ENCODE data around the gene HMCN1.

HMCN1 gene

DNA sequence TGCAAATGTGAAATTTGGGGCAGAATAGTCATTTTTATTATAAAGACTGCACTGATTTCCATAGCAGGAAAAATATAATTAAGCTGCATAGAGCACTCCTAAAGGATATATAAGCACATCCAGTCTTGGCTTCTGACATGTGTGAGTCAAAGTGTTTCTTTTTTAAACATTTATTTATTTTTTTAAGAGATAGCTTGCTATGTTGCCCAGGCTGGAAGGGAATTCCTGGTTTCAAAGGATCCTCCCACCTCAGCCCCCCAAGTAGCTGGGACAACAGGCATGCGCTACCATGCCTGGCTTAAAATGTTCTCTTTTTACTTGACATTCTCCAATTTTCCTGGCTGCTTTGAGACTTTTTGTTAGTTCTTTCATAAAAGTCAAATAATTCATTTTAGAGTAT, 126.1 kb downstream of the HMCN1 start:
- DNase-seq: no peak

DNA sequence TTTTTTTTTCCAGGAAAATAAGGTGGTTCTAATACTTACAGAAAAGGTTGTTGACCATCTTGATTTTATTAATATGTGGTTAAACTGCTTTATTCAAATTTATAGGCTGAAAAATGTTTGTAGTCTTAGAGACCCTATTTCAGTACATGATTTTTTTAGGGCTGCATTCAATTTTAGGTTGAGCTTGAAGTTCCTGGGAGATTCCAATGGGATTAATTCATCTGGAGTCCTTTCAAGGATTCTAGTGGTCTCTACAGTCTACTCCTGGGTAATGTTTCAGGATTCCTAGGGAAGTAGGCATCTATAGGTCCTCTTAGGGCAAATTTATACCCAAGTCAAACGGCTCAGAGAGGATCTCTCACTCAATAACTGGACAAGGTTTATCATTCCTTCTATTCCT, 126.7 kb downstream of the HMCN1 start:
- DNase-seq: no peak

DNA sequence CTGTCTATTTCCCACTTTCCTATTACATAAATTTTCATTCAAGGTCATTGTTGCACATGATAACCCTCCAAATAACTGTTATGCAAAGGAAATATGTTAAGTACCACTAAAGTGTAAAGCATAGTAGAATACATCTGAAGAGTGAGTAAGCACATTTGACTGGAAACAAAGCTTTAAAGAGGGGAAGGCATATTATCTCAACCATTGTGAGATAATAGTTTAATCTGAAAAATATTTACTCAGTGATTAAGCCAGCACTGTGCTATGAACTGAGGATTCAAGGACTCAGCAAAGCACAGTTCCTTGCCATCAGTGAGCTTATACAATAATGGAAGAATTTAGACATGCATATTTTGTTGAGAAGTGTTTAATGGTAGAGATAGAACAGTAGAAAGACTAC, 127.4 kb downstream of the HMCN1 start:
- peak in 1 of 2 experiments; percentile 16 for DNase-seq

DNA sequence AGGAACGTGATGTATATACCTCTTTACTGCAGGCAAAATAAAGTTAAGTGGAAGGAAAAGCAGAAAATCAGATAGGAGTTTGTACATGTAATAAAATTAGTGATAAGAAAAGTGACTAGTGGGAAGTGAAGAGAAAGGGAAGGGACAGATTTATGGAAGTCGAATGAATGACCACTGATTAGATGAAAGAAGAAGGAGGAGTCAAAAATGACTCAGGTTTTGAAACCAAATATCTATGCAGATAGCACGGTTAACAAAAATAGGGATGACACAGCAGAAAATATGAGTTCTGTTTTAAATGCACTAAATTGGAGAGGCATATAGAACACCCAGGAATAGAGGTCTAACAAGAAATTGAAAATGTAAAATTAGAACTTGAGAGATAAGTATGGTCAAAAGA, 128.0 kb downstream of the HMCN1 start:
- DNase-seq: no peak

DNA sequence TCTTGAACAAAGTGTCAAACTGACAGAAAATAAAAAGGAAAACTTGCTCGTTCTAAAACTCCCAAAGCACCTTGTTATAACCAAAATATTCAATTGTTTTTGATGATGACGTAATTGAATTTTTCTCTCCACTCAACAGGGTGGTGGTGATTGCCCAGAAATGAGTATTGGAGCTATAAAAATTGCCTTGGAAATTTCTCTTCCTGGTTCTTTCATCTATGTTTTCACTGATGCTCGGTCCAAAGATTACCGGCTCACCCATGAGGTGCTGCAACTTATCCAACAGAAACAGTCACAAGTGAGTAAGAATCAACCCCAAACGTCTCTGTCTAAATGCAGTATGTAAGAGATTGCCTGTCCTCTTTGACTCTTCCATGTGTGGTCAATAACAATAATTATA, 130.1 kb downstream of the HMCN1 start:
- DNase-seq: no peak

DNA sequence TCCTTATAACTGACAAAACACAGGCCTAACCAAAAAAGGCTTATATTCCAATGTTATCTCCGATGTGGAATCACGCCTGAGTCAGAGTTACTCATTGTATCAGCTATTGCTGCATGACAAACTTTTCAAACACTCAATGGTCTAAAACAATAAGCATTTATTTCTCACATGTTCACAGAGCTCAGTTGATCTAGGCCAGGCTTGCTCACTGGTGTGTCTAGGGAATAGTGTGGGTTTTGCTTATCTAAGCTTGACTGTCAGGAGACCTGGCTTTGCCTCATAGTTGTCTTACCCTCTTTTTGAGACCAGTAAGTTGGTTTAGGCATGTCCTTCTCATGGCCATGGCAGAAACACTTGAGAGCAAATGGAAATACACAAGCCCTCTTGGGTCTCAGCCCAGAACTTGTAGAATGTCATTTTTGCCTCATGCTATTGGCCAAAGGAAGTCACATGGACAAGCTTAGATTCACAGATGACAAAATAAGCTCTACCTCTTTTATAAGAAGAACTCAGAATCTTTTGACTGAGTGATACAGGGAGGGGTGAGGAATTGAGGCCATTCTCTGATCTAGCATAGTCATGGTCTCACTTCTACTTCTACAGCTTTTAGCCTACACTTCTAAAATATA, 130.8 kb downstream of the HMCN1 start:
- no peak for DNase-seq

DNA sequence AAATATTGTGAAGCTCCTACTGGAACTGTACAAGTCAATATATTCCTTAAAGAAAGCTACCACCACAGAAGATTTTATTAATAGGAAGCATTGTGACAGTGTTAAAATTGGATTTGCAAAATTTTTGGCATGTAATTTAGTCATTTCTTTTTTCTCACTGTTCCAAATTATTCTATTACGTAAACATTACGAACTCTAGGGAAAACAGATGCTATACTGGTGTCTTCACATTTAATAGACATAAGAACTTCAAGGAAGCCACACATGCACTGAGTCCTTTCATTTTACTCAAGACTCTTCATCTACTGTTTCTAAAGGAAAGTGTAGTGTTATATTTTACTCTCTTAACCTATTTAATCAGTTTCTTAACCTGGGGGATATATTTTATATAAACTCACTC, 135.4 kb downstream of the HMCN1 start:
- DNase-seq: no peak

DNA sequence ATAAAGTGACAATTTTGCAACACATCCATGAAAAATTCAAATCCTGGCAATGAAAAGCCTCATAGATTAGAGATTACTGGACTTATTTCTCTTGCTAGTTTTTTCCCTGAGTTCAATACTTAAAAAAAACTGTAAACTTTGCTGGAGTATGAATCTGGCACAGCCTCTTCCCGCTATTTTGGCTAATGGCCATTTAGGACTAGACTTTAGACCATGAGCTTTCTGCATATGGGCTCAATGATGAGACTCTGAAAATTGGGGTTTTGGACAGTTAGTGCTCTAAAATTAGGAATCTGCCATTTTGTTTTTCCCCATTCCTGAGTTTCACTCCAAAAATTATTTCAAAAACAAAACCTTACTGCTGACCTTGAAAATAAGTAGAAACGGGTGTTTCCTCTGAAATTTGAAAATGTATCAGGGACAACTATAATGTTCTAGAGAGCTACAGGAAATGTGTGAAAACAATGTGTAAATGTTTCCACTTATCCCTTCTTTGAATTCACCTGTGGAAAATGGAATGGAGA, 137.5 kb downstream of the HMCN1 start:
- no peak for DNase-seq

DNA sequence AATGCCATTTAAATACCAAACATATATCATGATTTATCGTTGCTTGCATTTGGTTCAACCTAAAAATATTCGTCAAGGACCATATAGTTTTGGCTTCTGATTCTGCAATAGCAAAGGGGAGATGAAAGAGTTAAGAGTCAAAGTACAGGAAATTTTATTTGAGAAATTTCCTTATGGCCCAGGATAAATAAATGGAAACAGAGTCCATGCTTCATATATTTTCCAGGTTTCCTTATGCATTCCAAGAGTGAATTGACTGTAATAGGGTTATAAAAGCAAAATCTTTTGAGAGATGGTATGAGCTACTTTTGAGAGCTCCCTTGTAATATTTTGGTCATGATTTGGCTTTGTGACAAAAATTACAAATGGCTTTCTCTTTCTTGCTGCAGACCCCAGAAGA, 140.1 kb downstream of the HMCN1 start:
- DNase-seq: no peak

DNA sequence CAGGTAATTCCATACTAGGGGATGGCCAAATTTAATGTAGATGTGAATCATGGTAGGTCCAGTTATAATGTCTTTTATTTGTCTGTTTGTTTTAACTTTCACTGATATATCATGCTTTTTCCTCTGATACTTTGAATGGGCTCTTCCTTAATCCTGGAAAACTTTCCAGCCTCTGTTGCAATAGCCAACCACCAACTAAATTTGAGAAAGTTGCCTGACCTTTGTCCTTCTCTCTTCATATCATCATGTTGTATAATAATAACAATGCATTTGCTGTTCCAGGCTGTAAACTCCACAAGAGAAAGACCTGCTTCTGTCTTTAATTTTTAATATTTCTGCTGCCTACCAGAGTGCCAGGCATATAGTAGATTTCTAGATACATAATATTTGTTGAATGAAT, 146.1 kb downstream of the HMCN1 start:
- DNase-seq: no peak

DNA sequence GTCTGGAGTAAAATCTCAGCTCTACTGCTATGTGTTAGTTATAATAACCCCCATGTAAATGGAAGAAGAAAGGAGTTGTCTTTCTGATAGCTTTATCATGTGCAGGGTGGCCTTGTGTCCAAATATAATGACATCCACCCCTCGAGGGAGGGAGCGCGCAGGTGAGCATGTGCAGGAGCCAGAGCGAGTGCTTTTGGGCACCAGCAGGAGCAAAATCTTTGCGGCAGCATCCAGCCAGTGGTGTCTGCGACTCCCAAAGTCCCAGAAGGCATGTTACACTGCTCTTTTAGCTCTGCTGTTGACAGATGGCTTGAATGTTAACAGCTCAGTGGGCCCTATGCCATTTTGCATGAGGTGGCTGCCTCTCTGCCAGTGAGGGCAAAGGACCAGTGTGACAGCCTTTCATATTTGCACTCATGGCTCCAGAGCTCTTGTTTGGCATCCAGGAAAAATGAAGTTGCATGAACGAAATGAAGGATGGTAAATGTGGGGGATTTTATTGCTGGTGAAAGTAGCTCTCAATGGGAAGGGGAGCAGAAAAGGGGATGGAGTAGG, 146.7 kb downstream of the HMCN1 start:
- no peak for DNase-seq

DNA sequence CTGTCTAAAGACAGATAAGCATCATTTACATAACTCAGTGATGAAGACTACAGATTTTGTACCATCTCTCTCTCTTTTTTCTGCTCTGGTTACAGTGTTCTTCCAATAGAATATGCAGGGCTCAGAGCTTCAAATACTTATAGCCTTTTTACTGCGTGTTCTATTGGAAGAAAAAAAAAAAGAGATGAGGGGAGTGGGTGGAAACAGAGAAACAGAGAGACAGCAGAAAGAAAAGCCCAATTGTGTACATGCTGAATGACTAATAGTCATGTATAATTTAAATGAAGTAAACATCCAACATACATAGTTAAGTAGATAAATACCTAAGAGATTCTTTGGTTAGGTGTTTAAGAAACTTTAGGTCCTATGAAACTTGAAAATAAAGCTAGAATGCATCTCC, 151.9 kb downstream of the HMCN1 start:
- DNase-seq: no peak

DNA sequence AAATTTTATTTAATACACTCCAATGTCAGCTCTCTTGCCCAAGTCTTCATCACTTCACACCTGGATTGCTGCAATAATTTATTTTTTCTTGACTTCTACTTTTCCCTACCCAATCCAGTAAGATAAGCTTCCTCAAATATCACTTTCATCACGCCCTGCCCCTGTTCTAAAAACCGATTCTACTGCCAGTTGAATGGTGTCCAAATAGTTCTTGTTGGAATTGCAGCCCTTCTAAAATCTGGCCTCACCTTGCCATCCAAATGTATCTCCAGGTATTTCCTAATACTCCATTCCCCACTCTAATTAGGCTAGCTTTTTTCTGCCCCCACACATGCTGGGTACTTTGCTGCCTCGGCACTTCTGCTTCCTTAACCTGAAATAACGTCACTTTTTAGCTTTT, 152.5 kb downstream of the HMCN1 start:
- no peak for DNase-seq

DNA sequence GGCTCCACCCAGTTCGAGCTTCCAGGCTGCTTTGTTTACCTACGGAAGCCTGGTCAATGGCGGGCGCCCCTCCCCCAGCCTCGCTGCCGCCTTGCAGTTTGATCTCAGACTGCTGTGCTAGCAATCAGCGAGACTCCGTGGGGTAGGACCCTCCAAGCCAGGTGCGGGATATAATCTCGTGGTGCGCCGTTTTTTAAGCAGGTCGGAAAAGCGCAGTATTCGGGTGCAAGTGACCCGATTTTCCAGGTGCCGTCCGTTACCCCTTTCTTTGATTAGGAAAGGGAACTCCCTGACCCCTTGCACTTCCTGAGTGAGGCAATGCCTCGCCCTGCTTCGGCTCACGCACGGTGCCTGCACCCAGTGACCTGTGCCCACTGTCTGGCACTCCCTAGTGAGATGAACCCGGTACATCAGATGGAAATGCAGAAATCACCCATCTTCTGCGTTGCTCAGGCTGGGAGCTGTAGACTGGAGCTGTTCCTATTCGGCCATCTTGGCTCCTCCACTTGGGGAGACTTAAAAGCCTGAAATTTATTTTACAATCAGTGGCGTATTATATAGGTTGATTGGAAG, 158.7 kb downstream of the HMCN1 start:
- DNase-seq: peak in 1 of 2 experiments; percentile 14

DNA sequence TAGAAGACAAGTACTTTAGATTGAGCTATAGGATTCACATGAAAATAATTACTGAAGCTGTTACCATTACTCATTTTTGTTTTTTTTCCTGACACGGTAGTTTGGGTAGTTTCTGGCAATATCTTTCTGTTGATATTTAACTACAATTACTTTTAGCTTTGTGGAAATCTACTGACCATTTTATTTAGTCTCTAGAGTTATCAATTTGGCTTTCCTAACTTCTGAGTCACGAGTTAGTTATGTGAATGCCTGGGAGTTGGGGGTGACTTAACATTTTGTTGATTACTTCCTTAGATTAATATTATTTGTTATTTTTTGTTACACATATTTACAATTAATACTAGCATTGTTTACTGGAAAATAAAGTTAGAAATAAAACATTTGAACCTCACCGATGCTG, 160.6 kb downstream of the HMCN1 start:
- DNase-seq: no peak

DNA sequence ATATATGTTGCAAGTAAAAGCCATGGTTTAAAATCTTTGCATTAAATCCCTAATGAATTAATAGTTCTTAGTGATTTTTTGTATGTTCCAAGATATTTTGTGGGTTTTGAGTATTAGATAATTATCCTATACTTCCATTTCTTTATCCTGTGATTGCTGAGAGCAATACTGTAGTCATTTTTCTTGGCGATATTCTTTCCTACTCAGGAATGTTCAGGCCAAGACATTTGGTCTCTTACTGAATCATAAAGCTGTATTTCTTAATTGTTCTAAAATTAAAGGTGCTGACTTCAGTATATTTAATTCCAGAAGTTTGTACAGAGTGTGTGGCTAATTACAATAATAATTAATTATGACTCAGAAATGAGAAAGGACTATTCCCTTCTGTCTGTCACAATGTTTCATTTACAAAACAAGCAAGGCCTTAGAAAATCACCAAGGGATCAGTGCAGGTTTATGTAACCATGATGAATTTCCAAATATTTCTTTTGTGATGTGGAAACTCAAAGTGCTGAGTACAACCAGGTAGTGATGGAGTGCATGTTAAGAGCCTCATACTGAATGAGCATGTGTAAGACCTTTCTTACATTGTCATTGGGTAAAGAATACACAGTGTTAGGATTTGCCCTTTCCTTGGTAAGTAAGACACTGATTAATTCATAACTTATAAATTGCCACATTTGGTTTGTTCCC, 161.2 kb downstream of the HMCN1 start:
- DNase-seq: no peak

DNA sequence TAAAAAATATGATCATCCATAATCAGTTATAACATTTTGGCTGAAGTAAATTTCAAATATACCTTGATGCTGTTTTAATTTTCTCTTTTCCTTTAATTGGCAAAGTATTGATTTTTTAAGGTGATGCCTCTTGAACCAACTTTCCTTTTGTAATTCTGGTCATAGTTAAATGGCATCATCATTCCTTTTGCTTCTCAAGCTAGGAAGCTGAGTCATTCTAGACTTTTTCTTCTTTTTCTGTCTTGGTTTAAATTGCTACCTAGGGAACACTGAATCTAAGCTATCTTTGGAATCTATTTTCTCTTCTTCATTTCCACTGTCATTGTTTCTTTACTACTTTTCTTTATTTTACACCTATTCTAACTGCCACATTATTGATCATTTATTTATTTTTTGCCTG, 162.7 kb downstream of the HMCN1 start:
- no peak for DNase-seq

DNA sequence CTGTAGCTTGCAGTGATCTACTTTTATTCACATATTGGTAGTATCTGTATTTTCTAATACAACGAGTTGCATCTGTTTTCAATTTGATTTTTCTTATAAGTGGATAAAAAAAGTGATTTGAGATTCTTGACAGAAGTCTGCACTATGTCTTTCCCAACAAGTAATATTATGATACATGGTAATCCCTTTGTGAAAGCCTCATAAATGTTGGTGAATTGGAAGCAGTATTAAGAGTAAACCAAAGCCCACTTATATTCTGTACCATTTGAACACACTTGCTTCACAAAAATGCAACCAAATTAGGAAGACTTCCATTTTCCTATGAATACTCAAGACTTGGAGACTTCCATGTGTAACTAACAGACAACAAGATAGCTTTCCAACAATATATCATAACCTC, 172.0 kb downstream of the HMCN1 start:
- DNase-seq: no peak

DNA sequence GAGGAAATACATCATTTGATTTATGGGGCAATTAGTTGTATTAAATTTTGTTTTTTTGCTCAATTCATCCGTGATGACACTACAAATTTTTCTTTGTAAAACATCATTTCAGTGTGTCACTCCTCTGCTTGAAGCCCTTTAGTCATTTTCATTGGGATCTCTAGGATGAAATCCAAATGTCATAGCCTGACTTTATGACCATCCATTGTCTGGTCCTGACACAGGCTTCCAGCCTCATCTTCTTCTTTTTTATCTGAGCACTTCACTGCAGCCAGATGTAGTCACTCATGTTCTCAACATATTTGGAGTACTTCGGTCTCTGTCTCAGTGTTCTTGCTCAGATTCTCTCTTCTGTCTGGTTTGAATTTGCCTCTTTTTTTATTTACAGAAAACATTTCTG, 173.1 kb downstream of the HMCN1 start:
- DNase-seq: no peak

DNA sequence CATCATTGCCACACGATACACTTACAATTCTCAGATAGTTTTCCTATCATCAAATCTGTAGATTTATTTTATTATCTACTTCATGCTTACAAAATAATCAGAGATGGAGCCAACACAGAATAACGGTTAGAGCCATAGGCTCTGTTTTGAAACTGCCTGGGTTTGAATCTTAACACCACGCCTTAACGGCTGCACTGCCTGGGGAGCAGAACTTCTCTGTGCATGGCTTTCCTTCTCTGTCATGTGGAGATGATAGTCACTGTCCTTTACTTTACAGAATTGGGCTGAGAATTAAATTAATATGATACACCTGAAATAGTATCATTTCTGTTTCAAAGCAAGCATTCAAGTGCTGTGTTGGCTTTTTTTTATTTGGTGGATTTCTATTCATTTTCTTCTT, 177.8 kb downstream of the HMCN1 start:
- DNase-seq: no peak

DNA sequence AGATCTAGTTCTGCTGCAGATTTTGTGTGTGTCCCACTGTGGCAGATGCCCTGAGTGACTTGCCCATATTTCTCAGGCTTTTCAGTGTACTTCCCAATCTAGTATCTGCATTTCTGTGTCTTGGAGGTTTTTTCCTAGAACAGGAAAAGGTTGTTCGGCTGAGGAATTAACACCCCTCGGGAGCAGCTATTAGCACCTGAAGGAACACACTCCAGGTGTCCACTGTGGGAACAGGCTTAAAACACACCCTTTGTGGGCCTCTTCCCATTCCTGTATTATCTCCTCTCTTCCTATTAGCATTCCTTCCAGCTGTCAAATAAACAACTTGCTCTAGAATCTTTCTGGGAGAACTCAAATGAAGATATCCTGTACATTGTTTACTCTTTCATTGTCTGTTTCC, 178.3 kb downstream of the HMCN1 start:
- no peak for DNase-seq

DNA sequence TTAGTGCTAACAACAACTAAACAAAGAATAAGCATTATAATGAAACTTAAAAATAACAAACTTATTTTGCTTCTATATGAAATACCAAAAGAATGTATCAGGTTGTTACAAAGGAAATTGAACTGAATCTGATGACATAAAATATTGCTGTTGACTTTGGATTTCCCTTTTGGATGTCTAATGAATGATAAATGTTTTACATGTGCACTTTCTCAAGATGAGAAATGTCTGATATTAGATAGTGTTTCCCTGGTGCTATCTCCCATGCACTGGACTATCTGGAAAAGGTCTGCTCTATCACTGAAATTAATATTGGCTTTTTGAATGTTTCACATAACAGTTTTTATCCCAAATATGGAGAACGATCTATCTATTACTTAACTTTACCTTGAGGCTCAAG, 179.9 kb downstream of the HMCN1 start:
- no peak for DNase-seq

DNA sequence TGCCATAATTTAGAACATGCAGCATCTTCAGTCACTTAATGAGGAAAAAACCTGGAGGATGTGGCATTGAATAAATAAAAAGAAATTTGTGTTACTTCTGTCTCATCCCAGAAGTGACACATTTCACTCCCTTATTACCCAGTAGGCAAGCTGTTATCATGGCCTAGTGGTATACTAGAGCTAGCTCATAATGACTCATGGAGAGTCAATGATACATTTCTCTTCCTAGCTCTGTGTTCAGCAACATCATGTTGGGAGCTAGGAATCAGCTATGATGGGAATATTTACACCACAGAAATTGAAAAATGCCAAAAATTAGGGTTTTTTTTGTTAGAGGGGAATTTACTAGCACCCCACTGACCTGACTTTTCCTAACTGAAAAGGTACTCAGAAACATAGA, 182.7 kb downstream of the HMCN1 start:
- no peak for DNase-seq

DNA sequence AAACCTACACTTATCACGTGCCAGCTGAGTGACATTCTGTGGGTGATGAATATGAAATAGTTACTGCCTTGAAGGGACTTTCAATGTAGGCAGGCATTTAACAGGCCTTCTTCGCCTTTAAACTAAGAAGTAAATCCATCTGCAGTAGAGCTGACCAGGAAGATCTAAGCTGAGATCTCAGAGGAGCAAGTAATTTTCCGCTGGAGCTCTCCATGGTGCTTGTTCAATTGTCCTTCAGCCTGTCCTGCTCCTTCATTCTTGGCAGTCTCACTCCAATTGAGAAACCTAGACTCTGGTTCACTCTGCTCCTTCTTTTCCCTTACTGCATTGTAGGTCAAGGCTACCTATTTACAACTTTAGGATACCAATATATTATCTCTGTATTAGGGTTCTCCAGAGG, 183.5 kb downstream of the HMCN1 start:
- DNase-seq: no peak

All from NCI-H2081 (cell line).